ENCODE results near the gene GRK4.

- TF ChIP-seq CTCF (IDR thresholded peaks at IDR 0.05; ENCODE audit: insufficient read depth, low read length, poor library complexity, severe bottlenecking) (no peak), EZH2phosphoT487 (conservative IDR thresholded peaks at IDR 0.05; ENCODE audit: low read length) (no peak)
These were observed 30.9 kb upstream of the GRK4 start for GRCh38 chr4:2932321-2932950.
